H1 (cell line): Measurements from ENCODE around the gene TSSC4. TPM values are rescaled to one million over a fixed set of nuclear protein-coding genes. Genes with fewer than 3 reads are reported as not detected.

Source experiments
- CTBP2 ChIP-seq: IDR thresholded peaks from 2 replicates; pipeline ENCODE4 v1.7.0; 2011; ENCODE audit warnings: borderline replicate concordance, mild to moderate bottlenecking, moderate library complexity, mixed read lengths, low read length; ENCODE audit not compliant: insufficient read depth, insufficient read length
- polyA plus RNA-seq, 7 experiments: library from polyadenylated mRNA; depleted of rRNA in 3 of 7; stranded (reverse) in 5 of 7; unstranded in 2 of 7; fragments of >200 nt in 5 of 7; fragments of 200-250 nt in 2 of 7; gene quantifications; 1 replicate in 5 of 7; 2 replicates in 1 of 7; 4 replicates in 1 of 7; pipeline versions ENCODE4 v1.2.1 to v1.2.3, GENCODE V29; 2011 to 2013; ENCODE audit warnings: missing spikeins in 2 of 7, mixed read lengths in 2 of 7
- total RNA-seq: library from RNA; stranded (reverse); fragmentation: NEBNext Ultra II Directional; extraction: Animal tissue kit (Norgen Biotek cat#: 25700); gene quantifications from 2 replicates; pipeline ENCODE4 v1.2.1, GENCODE V29; 2021

TSSC4 gene
- total and polyA plus RNA-seq, 2 of the 8 experiments (the other 6 are each of a cell fraction or from before 2014, with no cell fraction given): 34.0 to 39.3 TPM

DNA sequence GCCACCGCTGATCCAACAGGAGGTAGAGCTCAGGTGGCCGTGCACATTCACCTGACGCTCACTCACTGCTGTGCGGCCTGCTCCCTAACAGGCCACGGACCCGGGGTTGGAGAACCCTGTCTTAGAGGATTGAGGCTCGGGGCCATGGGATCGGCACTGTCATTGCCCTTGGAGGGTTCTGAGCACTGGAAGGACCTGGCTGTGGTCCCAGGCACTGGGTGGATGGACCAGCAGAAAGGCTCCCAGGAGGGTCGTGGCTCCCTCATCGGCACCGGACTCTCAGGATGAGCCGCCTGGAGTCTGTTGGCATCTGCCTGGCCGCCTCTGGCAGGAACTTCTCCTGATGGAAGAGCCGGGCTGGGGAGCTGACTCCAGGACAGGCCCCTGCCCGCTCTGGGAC is 50.8 kb downstream of the TSSC4 start (continued):
- TF ChIP-seq CTBP2: no peak
